Nasal cavity respiratory epithelium epithelial cell of viscerocranial mucosa (primary cell): Measurements from ENCODE around the gene ASAH2B. TPM values are rescaled to one million over a fixed set of nuclear protein-coding genes. Genes with fewer than 3 reads are reported as not detected.

Experiments
- total RNA-seq: library from RNA; depleted of rRNA; stranded (reverse); fragments of >200 nt; gene quantifications from 2 replicates; pipeline ENCODE4 v1.2.3, GENCODE V29; 2014

Gene ASAH2B
- 4.5 and 6.2 TPM in 2 replicates for total RNA-seq

GRCh38 chr10:50739618-50740292 is at the start of gene ASAH2B:
TSS of gene ASAH2B (plus strand) at chr10:50739936. CDS start at chr10:50745131, 5,195 bp downstream.

Other genes starting within 250 kb of the ASAH2B start
- 27.7 and 47.2 TPM in 2 replicates for gene SGMS1, start 116.0 kb upstream of the ASAH2B start, total RNA-seq
- not detected in 2 replicates for gene A1CF, start 145.7 kb downstream of the ASAH2B start, total RNA-seq